Measurements from ENCODE around the gene KIR3DL2.
"Not testable (repeated sequence)": the region's sequence is repeated elsewhere in the genome, so short reads cannot be mapped to it uniquely, and the experiment has no call there.

DNA sequence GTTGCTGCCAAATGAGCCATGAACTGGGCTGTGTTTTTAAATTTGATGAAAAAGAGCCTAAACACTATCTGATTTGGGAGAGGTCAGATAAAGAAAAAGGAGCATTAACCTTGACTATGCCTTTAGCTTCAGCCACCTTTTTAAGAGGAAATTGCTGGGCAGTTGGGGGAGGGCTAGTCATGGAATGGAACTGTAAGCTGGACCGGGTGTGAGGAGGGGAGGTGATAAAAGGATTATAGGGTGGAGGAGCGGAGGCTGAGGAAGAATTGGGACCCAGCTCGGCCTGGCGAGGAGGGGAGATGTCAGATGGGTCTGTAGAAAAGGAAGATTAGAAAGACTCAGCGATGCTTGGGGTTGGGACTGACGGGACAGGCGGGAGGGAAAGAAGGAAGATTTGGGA, 48.4 kb downstream of the KIR3DL2 start:
- not testable (repeated sequence) for TF ChIP-seq CTCF, POLR2A (IDR thresholded peaks at IDR 0.05)

Measured in right lobe of liver (tissue), 4 donors.